RWPE2 (cell line): Measurements from ENCODE around the gene PARP6.

Experiments used
- ATAC-seq: fragments of 200-7000 bp; cut with Tn5 transposase; 3 replicates; pipeline ENCODE4 v1.9.1; 2021; ENCODE audit warnings: low read depth
- DNase-seq: peaks from one replicate; pipeline ENCODE4 v3.0.0-alpha.2; 2020; ENCODE audit warnings: low spot score
- H3K27ac ChIP-seq: fragments of 450-650 bp; 2 replicates; pipeline ENCODE4 v1.5.1; 2017; ENCODE audit warnings: mild to moderate bottlenecking; ENCODE audit not compliant: poor library complexity, severe bottlenecking
- H3K27me3 ChIP-seq: fragments of 250-450 bp; sonication (Bioruptor Pico); 2 replicates; pipeline ENCODE4 v1.5.1; 2021; ENCODE audit warnings: mild to moderate bottlenecking, moderate library complexity; ENCODE audit not compliant: insufficient read depth, poor library complexity, severe bottlenecking
- H3K36me3 ChIP-seq: fragments of 250-450 bp; sonication (Bioruptor Pico); 2 replicates; pipeline ENCODE4 v1.5.1; 2020; ENCODE audit warnings: low read depth, mild to moderate bottlenecking, moderate library complexity
- H3K4me1 ChIP-seq: fragments of 250-450 bp; sonication (Bioruptor Pico); 2 replicates; pipeline ENCODE4 v1.5.1; 2021; ENCODE audit warnings: mild to moderate bottlenecking, moderate library complexity; ENCODE audit not compliant: insufficient read depth, poor library complexity, severe bottlenecking
- H3K4me3 ChIP-seq: fragments of 250-450 bp; sonication (Bioruptor Pico); 2 replicates; pipeline ENCODE4 v1.5.1; 2021; ENCODE audit warnings: mild to moderate bottlenecking, moderate library complexity; ENCODE audit not compliant: severe bottlenecking
- H3K9me3 ChIP-seq: fragments of 250-450 bp; sonication (Bioruptor Pico); 2 replicates; pipeline ENCODE4 v1.5.1; 2021; ENCODE audit warnings: mild to moderate bottlenecking, moderate library complexity; ENCODE audit not compliant: severe bottlenecking
- TF ChIP-seq, protein P1 (sequence below): fragments of 450-650 bp; IDR thresholded peaks from one replicate; pipeline ENCODE4 v1.5.1; 2017; ENCODE audit warnings: mild to moderate bottlenecking, moderate library complexity; ENCODE audit not compliant: poor library complexity, severe bottlenecking

PARP6 gene

GRCh38 chr15:72206677-72207000 is 65.7 kb downstream of the PARP6 start:
- H3K27me3 ChIP-seq, result no peaks in the 10 kb centered on the region
- TF ChIP-seq, protein P1, sequence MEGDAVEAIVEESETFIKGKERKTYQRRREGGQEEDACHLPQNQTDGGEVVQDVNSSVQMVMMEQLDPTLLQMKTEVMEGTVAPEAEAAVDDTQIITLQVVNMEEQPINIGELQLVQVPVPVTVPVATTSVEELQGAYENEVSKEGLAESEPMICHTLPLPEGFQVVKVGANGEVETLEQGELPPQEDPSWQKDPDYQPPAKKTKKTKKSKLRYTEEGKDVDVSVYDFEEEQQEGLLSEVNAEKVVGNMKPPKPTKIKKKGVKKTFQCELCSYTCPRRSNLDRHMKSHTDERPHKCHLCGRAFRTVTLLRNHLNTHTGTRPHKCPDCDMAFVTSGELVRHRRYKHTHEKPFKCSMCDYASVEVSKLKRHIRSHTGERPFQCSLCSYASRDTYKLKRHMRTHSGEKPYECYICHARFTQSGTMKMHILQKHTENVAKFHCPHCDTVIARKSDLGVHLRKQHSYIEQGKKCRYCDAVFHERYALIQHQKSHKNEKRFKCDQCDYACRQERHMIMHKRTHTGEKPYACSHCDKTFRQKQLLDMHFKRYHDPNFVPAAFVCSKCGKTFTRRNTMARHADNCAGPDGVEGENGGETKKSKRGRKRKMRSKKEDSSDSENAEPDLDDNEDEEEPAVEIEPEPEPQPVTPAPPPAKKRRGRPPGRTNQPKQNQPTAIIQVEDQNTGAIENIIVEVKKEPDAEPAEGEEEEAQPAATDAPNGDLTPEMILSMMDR, result no peak
- peak overlapping the region; percentile 91 for H3K27ac ChIP-seq
- ATAC-seq (no peak), DNase-seq (no peak)
- no peak overlapping the region for H3K4me3 ChIP-seq
- no peaks in the 10 kb centered on the region for H3K9me3 ChIP-seq
- peaks cover 98% of the 10 kb centered on the region for H3K36me3 ChIP-seq
- H3K4me1 ChIP-seq, result peaks cover 25% of the 10 kb centered on the region

- DNase-seq, result no peak
- ATAC-seq, result no peak
- Histone ChIP-seq H3K9me3 (no peaks in the 10 kb centered on the region), H3K36me3 (peaks cover 98% of the 10 kb centered on the region), H3K4me3 (no peak overlapping the region), H3K27ac (peak overlapping the region; percentile 91), H3K4me1 (peaks cover 25% of the 10 kb centered on the region), H3K27me3 (no peaks in the 10 kb centered on the region)
- TF ChIP-seq, protein P1, result no peak
Measured at GRCh38 chr15:72205896-72206676, 66.3 kb downstream of the PARP6 start.

GRCh38 chr15:72205273-72205672 is 67.1 kb downstream of the PARP6 start:
- Histone ChIP-seq H3K27ac (peak overlapping the region; percentile 91), H3K36me3 (peaks cover 98% of the 10 kb centered on the region), H3K9me3 (no peaks in the 10 kb centered on the region), H3K27me3 (no peaks in the 10 kb centered on the region), H3K4me1 (peaks cover 25% of the 10 kb centered on the region), H3K4me3 (no peak overlapping the region)
- TF ChIP-seq, protein P1, result no peak
- ATAC-seq (no peak), DNase-seq (no peak)

GRCh38 chr15:72203507-72203837 is 68.9 kb downstream of the PARP6 start:
- Histone ChIP-seq H3K27me3 (no peaks in the 10 kb centered on the region), H3K27ac (peak overlapping the region; percentile 91), H3K4me1 (peaks cover 25% of the 10 kb centered on the region), H3K9me3 (no peaks in the 10 kb centered on the region), H3K4me3 (no peak overlapping the region), H3K36me3 (peaks cover 99% of the 10 kb centered on the region)
- TF ChIP-seq, protein P1, result no peak
- ATAC-seq (peak; percentile 85), DNase-seq (peak; percentile 99)

GRCh38 chr15:72202801-72203506 is 69.4 kb downstream of the PARP6 start:
- Histone ChIP-seq H3K4me3 (no peak overlapping the region), H3K27me3 (no peaks in the 10 kb centered on the region), H3K4me1 (peaks cover 25% of the 10 kb centered on the region), H3K27ac (peak overlapping the region; percentile 91), H3K36me3 (peaks cover 95% of the 10 kb centered on the region), H3K9me3 (no peaks in the 10 kb centered on the region)
- ATAC-seq (no peak), DNase-seq (no peak)
- TF ChIP-seq, protein P1, result no peak
